Esophagus squamous epithelium (tissue), 4 donors: ENCODE measurements around the gene TMEM176B.

ENCODE experiments used
- POLR2A ChIP-seq, 4 donors: fragments of 450-650 bp; IDR thresholded peaks; one replicate each; pipeline ENCODE4 v1.6.1; 2017; ENCODE audit warnings: antibody characterized with exemption in 4 of 4, mild to moderate bottlenecking in 4 of 4, moderate library complexity in 3 of 4
- TF ChIP-seq, protein P1 (sequence below), 6 experiments: fragments of 450-650 bp in 4 of 6; fragments of 200-600 bp in 2 of 6; sonication (generic) in 2 of 6; IDR thresholded peaks; one replicate each; pipeline ENCODE4 v1.5.1; 2016 to 2019; ENCODE audit warnings: antibody characterized with exemption in 6 of 6, mild to moderate bottlenecking in 4 of 6, moderate library complexity in 4 of 6

DNA sequence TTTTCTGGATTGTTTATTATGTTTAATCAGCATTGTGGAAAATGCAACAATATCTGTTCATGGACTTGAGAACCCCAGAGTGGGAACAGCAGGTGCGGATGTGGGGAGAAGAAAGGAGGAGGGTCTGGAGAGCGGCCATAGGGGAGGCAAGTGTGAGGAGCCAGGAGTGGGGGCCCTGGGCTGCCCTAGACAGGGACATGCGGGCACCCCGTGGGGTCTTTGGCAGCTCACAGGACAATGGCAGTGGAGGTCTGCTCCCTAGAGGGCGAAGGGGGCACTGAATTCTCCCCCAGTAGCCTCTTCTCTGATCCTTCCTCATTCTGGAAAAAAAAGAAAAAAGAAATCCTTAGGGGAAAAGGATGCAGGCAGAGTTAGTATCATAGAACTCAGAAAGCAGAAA lies 8.9 kb downstream of the TMEM176B start:
- TF ChIP-seq, protein P1, sequence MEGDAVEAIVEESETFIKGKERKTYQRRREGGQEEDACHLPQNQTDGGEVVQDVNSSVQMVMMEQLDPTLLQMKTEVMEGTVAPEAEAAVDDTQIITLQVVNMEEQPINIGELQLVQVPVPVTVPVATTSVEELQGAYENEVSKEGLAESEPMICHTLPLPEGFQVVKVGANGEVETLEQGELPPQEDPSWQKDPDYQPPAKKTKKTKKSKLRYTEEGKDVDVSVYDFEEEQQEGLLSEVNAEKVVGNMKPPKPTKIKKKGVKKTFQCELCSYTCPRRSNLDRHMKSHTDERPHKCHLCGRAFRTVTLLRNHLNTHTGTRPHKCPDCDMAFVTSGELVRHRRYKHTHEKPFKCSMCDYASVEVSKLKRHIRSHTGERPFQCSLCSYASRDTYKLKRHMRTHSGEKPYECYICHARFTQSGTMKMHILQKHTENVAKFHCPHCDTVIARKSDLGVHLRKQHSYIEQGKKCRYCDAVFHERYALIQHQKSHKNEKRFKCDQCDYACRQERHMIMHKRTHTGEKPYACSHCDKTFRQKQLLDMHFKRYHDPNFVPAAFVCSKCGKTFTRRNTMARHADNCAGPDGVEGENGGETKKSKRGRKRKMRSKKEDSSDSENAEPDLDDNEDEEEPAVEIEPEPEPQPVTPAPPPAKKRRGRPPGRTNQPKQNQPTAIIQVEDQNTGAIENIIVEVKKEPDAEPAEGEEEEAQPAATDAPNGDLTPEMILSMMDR (IDR thresholded peaks at IDR 0.05): no peak
- no peak for TF ChIP-seq POLR2A (IDR thresholded peaks at IDR 0.05)
